NCI-H2029 (cell line): ENCODE measurements around the gene TACC2.
A peak's percentile ranks its signal among the peaks of the same experiment; 100 is the strongest.

Source experiments
- DNase-seq: peaks from one replicate; lab custom pipeline; 2025; lab: John Stamatoyannopoulos, UW

Gene TACC2

GRCh38 chr10:122294511-122295450 lies 305.8 kb downstream of the TACC2 start:
- DNase-seq = no peak

GRCh38 chr10:122295451-122295809 lies 306.5 kb downstream of the TACC2 start:
- no peak for DNase-seq

GRCh38 chr10:122296363-122297120 lies 307.6 kb downstream of the TACC2 start:
- DNase-seq = no peak

- DNase-seq = no peak
Measured at GRCh38 chr10:122297583-122297982, 308.6 kb downstream of the TACC2 start.

GRCh38 chr10:122298206-122298597 lies 309.2 kb downstream of the TACC2 start:
- no peak for DNase-seq

- DNase-seq = peak; percentile 16
Measured at GRCh38 chr10:122298598-122299301, 309.8 kb downstream of the TACC2 start.

GRCh38 chr10:122299423-122300075 lies 310.6 kb downstream of the TACC2 start:
- no peak for DNase-seq

GRCh38 chr10:122301055-122301810 lies 312.3 kb downstream of the TACC2 start:
- DNase-seq = no peak

GRCh38 chr10:122301811-122302115 lies 312.8 kb downstream of the TACC2 start:
- DNase-seq = no peak

GRCh38 chr10:122302315-122302714 lies 313.4 kb downstream of the TACC2 start:
- DNase-seq = no peak

GRCh38 chr10:122303271-122304053 lies 314.5 kb downstream of the TACC2 start:
- no peak for DNase-seq
